ENCODE measurements around the gene ZDHHC4. TPM values are rescaled to one million over a fixed set of nuclear protein-coding genes. Genes with fewer than 3 reads are reported as not detected.
A peak's percentile ranks its signal among the peaks of the same experiment; 100 is the strongest.
"Not testable (repeated sequence)": the region's sequence is repeated elsewhere in the genome, so short reads cannot be mapped to it uniquely, and the experiment has no call there.

ZDHHC4 gene
- total RNA-seq, 1 donor from 2014 or later = 5.1 TPM

DNA sequence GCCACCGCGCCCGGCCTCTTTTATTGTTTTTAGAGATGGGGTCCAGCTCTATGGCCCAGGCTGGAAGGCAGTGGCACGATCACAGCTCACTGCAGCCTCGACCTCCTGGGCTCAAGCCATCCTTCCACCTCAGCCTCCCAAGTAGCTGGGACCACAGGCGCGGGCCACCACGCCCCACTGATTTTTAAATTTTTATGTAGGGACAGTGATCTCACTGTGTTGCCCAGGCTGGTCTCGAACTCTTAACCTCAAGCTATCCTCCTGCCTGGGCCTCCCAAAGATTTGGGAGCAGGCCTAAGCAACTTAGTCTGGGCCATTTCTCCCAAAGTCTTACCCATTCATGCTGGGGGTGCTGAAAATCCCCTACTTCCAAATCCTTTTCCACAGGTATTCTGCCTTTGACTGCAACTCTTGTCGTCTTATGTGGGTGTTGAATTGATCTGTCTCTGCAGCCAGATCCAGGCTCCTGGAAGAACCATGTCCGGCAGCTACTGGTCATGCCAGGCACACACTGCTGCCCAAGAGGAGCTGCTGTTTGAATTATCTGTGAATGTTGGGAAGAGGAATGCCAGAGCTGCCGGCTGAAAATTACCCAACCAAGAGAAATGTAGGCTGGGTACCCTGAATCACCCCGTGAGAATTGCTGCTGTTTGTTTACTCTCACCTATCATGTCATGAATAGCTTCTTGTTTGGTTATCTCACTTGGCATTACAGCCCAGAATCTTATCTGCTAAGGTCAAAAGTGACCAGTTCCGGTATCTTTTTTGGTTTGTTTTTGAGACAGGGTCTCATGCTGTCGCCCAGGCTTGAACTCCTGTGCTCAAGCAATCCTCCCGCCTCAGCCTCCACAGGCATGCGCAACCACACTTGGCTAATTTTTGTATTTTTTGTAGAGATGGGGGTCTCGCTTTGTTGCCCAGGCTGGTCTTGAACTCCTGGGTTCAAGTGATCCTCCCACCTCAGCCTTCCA lies 1.1 kb downstream of the ZDHHC4 start:
- peak overlapping the region; percentile 61 to 69 for H3K4me3 ChIP-seq
- no peak for TF ChIP-seq CTCF (IDR thresholded peaks at IDR 0.05)
- intact Hi-C loops (cut with DNase I) = loop anchor here (5.0 kb wide), 1 partner anchor 129 kb away; the partner anchor contains the start of gene ZNF12

GRCh38 chr7:6579446-6579845 lies 2.2 kb downstream of the ZDHHC4 start:
- Histone ChIP-seq H3K27ac (no peak overlapping the region), H3K9me3 (no peaks in the 10 kb centered on the region), H3K4me3 (no peak overlapping the region), H3K27me3 (no peaks in the 10 kb centered on the region), H3K36me3 (peaks cover 22 to 37% of the 10 kb centered on the region in 2 donors), H3K4me1 (peaks cover 0 to 7% of the 10 kb centered on the region in 2 donors)
- no peak for TF ChIP-seq CTCF (IDR thresholded peaks at IDR 0.05)
- DNase-seq (ENCODE audit: low spot score in 2 of 2) = no peak
- intact Hi-C loops (cut with DNase I) = loop anchor here (5.0 kb wide), 1 partner anchor 128 kb away; the partner anchor contains the start of gene ZNF12

More for the DNA sequence above, 1.1 kb downstream of the ZDHHC4 start:
- Histone ChIP-seq H3K4me1 (peaks cover 0 to 7% of the 10 kb centered on the region in 2 donors), H3K27me3 (no peaks in the 10 kb centered on the region), H3K9me3 (no peaks in the 10 kb centered on the region), H3K36me3 (peaks cover 16 to 33% of the 10 kb centered on the region in 2 donors), H3K27ac (peak overlapping the region; percentile 89 to 94)
- no peak for DNase-seq (ENCODE audit: low spot score in 2 of 2)

GRCh38 chr7:6585746-6586432 lies 8.6 kb downstream of the ZDHHC4 start:
- H3K4me1 ChIP-seq; intact Hi-C loops (cut with DNase I); H3K27ac ChIP-seq: not testable (repeated sequence)

GRCh38 chr7:6588566-6588965 lies 11.3 kb downstream of the ZDHHC4 start:
- H3K27me3 ChIP-seq = no peaks in the 10 kb centered on the region
- H3K27ac ChIP-seq = no peak overlapping the region
- intact Hi-C loops (cut with DNase I) = loop anchor here (2.0 kb wide), 1 partner anchor 50 kb away; no protein-coding TSS in a partner anchor
- H3K4me3 ChIP-seq = no peak overlapping the region
- no peak for DNase-seq (ENCODE audit: low spot score in 2 of 2)
- H3K4me1 ChIP-seq = peaks cover 7 to 11% of the 10 kb centered on the region in 2 donors
- no peak for TF ChIP-seq CTCF (IDR thresholded peaks at IDR 0.05)
- no peaks in the 10 kb centered on the region for H3K9me3 ChIP-seq
- H3K36me3 ChIP-seq = peaks cover 39 to 44% of the 10 kb centered on the region in 2 donors

More at GRCh38 chr7:6585746-6586432, 8.6 kb downstream of the ZDHHC4 start:
- H3K9me3 ChIP-seq; H3K4me3 ChIP-seq; DNase-seq (ENCODE audit: low spot score in 2 of 2); H3K27me3 ChIP-seq: not testable (repeated sequence)
- peaks cover 45 to 48% of the 10 kb centered on the region in 2 donors for H3K36me3 ChIP-seq

DNA sequence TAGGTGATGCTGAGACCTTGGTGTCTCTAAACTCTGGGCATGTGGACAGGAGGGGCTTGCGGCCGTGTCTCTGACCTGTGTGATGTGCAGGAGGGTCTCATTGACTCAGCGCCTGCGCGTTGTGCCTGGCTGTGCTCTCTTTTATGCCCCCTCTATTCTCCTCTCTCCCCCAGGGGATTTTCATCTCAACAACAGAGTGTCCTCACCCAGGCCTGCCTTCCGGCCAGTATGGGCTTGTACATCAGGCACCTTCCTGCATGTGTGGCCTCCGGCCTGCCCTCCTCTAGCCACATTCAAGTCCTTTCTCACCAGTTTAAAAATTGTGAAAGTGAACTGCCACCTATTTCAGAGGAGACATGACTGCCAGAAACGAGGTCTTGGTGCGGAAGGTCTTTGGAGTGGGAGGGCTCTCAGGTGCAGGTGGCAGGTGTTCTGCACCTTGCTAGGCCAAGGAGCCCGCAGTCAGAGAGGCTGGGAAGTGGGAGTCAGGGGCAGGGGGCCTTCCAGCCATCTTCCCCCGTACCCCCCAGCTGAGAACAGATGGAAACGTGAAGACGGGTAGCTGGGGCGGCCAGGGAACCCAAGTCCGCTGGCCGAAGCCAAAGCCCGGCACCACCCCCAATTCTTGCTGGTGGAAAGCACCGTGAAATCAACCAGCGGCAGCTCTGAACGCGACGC lies 12.0 kb downstream of the ZDHHC4 start:
- DNase-seq (ENCODE audit: low spot score in 2 of 2) = no peak
- Histone ChIP-seq H3K4me3 (peak overlapping the region; percentile 83 to 88), H3K27ac (peak overlapping the region; percentile 61 to 62), H3K36me3 (peaks cover 41 to 46% of the 10 kb centered on the region in 2 donors), H3K9me3 (no peaks in the 10 kb centered on the region), H3K27me3 (no peaks in the 10 kb centered on the region), H3K4me1 (peaks cover 7 to 11% of the 10 kb centered on the region in 2 donors)
- TF ChIP-seq CTCF (IDR thresholded peaks at IDR 0.05) = no peak
- intact Hi-C loops (cut with DNase I) = loop anchor here (2.0 kb wide), 1 partner anchor 50 kb away; no protein-coding TSS in a partner anchor

Data from ascending aorta (tissue), 2 donors.